Stomach smooth muscle (tissue), 2 donors: ENCODE measurements around the gene CEL.
"Not testable (repeated sequence)": the region's sequence is repeated elsewhere in the genome, so short reads cannot be mapped to it uniquely, and the experiment has no call there.

Source experiments
- H3K27ac ChIP-seq: one replicate; pipeline ENCODE4 v1.7.0; 2013; ENCODE audit warnings: mild to moderate bottlenecking, low read length, inconsistent platforms
- H3K27me3 ChIP-seq, 2 donors: one replicate each; pipeline ENCODE4 v1.7.0; 2013; ENCODE audit warnings: low read length in 2 of 2; ENCODE audit not compliant: insufficient read depth in 2 of 2, control insufficient read depth in 1 of 2
- H3K36me3 ChIP-seq, 2 donors: one replicate each; pipeline ENCODE4 v1.7.0; 2013; ENCODE audit warnings: low read length in 2 of 2; ENCODE audit not compliant: control insufficient read depth in 2 of 2, insufficient read depth in 2 of 2
- H3K4me1 ChIP-seq: one replicate; pipeline ENCODE4 v1.7.0; 2013; ENCODE audit warnings: low read length; ENCODE audit not compliant: control insufficient read depth, insufficient read depth
- H3K4me3 ChIP-seq, 2 donors: one replicate each; pipeline ENCODE4 v1.7.0; 2013; ENCODE audit warnings: low read length in 2 of 2
- H3K9ac ChIP-seq, 2 donors: one replicate each; pipeline ENCODE4 v1.7.0; 2013; ENCODE audit warnings: low read length in 2 of 2, mild to moderate bottlenecking in 1 of 2
- H3K9me3 ChIP-seq, 2 donors: one replicate each; pipeline ENCODE4 v1.7.0; 2013; ENCODE audit warnings: low read length in 2 of 2; ENCODE audit not compliant: control insufficient read depth in 2 of 2
- donor health status: healthy.
- donor health status: Pancreatic carcinoma.

Gene CEL

GRCh38 chr9:133063500-133064231 lies 1.9 kb downstream of the CEL start:
- no peaks in the 10 kb centered on the region for H3K9me3 ChIP-seq

GRCh38 chr9:133064241-133065069 lies 2.7 kb downstream of the CEL start:
- Histone ChIP-seq H3K27ac (no peak overlapping the region), H3K36me3 (no peaks in the 10 kb centered on the region), H3K27me3 (no peaks in the 10 kb centered on the region), H3K9me3 (no peaks in the 10 kb centered on the region), H3K4me1 (no peaks in the 10 kb centered on the region), H3K4me3 (no peak overlapping the region), H3K9ac (no peak overlapping the region)

More at GRCh38 chr9:133063500-133064231, 1.9 kb downstream of the CEL start:
- Histone ChIP-seq H3K4me3 (no peak overlapping the region), H3K27ac (no peak overlapping the region), H3K4me1 (no peaks in the 10 kb centered on the region), H3K9ac (no peak overlapping the region), H3K27me3 (no peaks in the 10 kb centered on the region), H3K36me3 (no peaks in the 10 kb centered on the region)

- Histone ChIP-seq H3K9me3 (no peaks in the 10 kb centered on the region), H3K4me3 (no peak overlapping the region)
Observed at GRCh38 chr9:133065070-133065388, 3.2 kb downstream of the CEL start.

GRCh38 chr9:133066181-133066983 lies 4.6 kb downstream of the CEL start:
- Histone ChIP-seq H3K4me3 (no peak overlapping the region), H3K4me1 (no peaks in the 10 kb centered on the region), H3K9ac (no peak overlapping the region), H3K9me3 (no peaks in the 10 kb centered on the region), H3K36me3 (no peaks in the 10 kb centered on the region), H3K27me3 (no peaks in the 10 kb centered on the region), H3K27ac (no peak overlapping the region)

More at GRCh38 chr9:133065070-133065388, 3.2 kb downstream of the CEL start:
- H3K27me3 ChIP-seq, result no peaks in the 10 kb centered on the region
- H3K9ac ChIP-seq, result no peak overlapping the region
- H3K27ac ChIP-seq, result no peak overlapping the region
- no peaks in the 10 kb centered on the region for H3K36me3 ChIP-seq
- no peaks in the 10 kb centered on the region for H3K4me1 ChIP-seq

GRCh38 chr9:133067006-133067405 lies 5.2 kb downstream of the CEL start:
- H3K4me3 ChIP-seq, result no peak overlapping the region
- no peaks in the 10 kb centered on the region for H3K27me3 ChIP-seq
- no peaks in the 10 kb centered on the region for H3K9me3 ChIP-seq
- H3K9ac ChIP-seq, result no peak overlapping the region
- H3K4me1 ChIP-seq, result no peaks in the 10 kb centered on the region
- H3K27ac ChIP-seq, result no peak overlapping the region
- H3K36me3 ChIP-seq, result no peaks in the 10 kb centered on the region

GRCh38 chr9:133067813-133068212 lies 6.0 kb downstream of the CEL start:
- Histone ChIP-seq H3K27me3 (no peaks in the 10 kb centered on the region), H3K9ac (no peak overlapping the region), H3K36me3 (no peaks in the 10 kb centered on the region), H3K9me3 (no peaks in the 10 kb centered on the region), H3K4me3 (no peak overlapping the region), H3K4me1 (no peaks in the 10 kb centered on the region), H3K27ac (no peak overlapping the region)

- not testable (repeated sequence) for H3K36me3 ChIP-seq, H3K9me3 ChIP-seq, H3K4me1 ChIP-seq, H3K9ac ChIP-seq, H3K27me3 ChIP-seq, H3K4me3 ChIP-seq, H3K27ac ChIP-seq
Observed at GRCh38 chr9:133068431-133068830, 6.7 kb downstream of the CEL start.

- H3K4me3 ChIP-seq, H3K9me3 ChIP-seq, H3K27me3 ChIP-seq, H3K9ac ChIP-seq, H3K27ac ChIP-seq, H3K4me1 ChIP-seq, H3K36me3 ChIP-seq: not testable (repeated sequence)
Observed at GRCh38 chr9:133070500-133070961, 8.8 kb downstream of the CEL start.

- H3K36me3 ChIP-seq, H3K27me3 ChIP-seq, H3K4me1 ChIP-seq, H3K4me3 ChIP-seq, H3K27ac ChIP-seq, H3K9ac ChIP-seq, H3K9me3 ChIP-seq: not testable (repeated sequence)
Observed at GRCh38 chr9:133070985-133071384, 9.2 kb downstream of the CEL start.

GRCh38 chr9:133071484-133072150 lies 9.8 kb downstream of the CEL start:
- no peaks in the 10 kb centered on the region for H3K9me3 ChIP-seq
- H3K9ac ChIP-seq, result no peak overlapping the region
- no peak overlapping the region for H3K4me3 ChIP-seq
- H3K27me3 ChIP-seq, result peaks cover 0 to 3% of the 10 kb centered on the region in 2 donors
- no peaks in the 10 kb centered on the region for H3K4me1 ChIP-seq
- H3K27ac ChIP-seq, result no peak overlapping the region
- H3K36me3 ChIP-seq, result no peaks in the 10 kb centered on the region
